Endodermal cell (in vitro differentiated cells): ENCODE measurements around the gene ADPRS. TPM values are rescaled to one million over a fixed set of nuclear protein-coding genes. Genes with fewer than 3 reads are reported as not detected.

Experiments
- DNase-seq: peaks from one replicate; pipeline ENCODE4 v3.0.0-alpha.2; 2017
- H3K27ac ChIP-seq: 2 replicates; pipeline ENCODE4 v1.5.1; 2013; ENCODE audit warnings: mild to moderate bottlenecking, low read depth, low read length, moderate library complexity
- H3K27me3 ChIP-seq: 2 replicates; pipeline ENCODE4 v1.6.1; 2013; ENCODE audit warnings: mild to moderate bottlenecking, low read length, moderate library complexity; ENCODE audit not compliant: insufficient read depth, control insufficient read depth, poor library complexity, severe bottlenecking
- H3K36me3 ChIP-seq: 2 replicates; pipeline ENCODE4 v1.7.0; 2013; ENCODE audit warnings: mild to moderate bottlenecking, low read length, moderate library complexity; ENCODE audit not compliant: control insufficient read depth, insufficient read depth
- H3K4me1 ChIP-seq: one replicate; pipeline ENCODE4 v1.7.0; 2013; ENCODE audit warnings: low read length; ENCODE audit not compliant: control insufficient read depth, insufficient read depth
- H3K4me3 ChIP-seq: 2 replicates; pipeline ENCODE4 v1.5.1; 2013; ENCODE audit warnings: mild to moderate bottlenecking, low read length, moderate library complexity
- H3K9ac ChIP-seq: 2 replicates; pipeline ENCODE4 v1.6.1; 2013; ENCODE audit warnings: mild to moderate bottlenecking, low read length, moderate library complexity; ENCODE audit not compliant: poor library complexity, severe bottlenecking; ENCODE audit errors: extremely low read depth
- H3K9me3 ChIP-seq: 2 replicates; pipeline ENCODE4 v1.6.1; 2013; ENCODE audit warnings: mild to moderate bottlenecking, low read length, moderate library complexity; ENCODE audit not compliant: control insufficient read depth
- H3K27ac Mint-ChIP-seq: 2 replicates; pipeline ENCODE4 v1.8.0; 2020; ENCODE audit warnings: mixed read lengths
- H3K27me3 Mint-ChIP-seq: 2 replicates; pipeline ENCODE4 v1.8.0; 2021; ENCODE audit warnings: mild to moderate bottlenecking, mixed read lengths; ENCODE audit not compliant: insufficient read depth
- H3K36me3 Mint-ChIP-seq: 2 replicates; pipeline ENCODE4 v1.8.0; 2020; ENCODE audit warnings: low read depth, mixed read lengths
- H3K4me1 Mint-ChIP-seq: 2 replicates; pipeline ENCODE4 v1.8.0; 2020; ENCODE audit warnings: mixed read lengths
- H3K4me3 Mint-ChIP-seq: 2 replicates; pipeline ENCODE4 v1.8.0; 2020; ENCODE audit warnings: mild to moderate bottlenecking, moderate library complexity, mixed read lengths
- H3K9me3 Mint-ChIP-seq: 2 replicates; pipeline ENCODE4 v1.8.0; 2020; ENCODE audit warnings: mild to moderate bottlenecking, mixed read lengths
- WGBS, 2 experiments: methylation state at CpG; one replicate each; pipeline versions ENCODE4 v1.1.5 to v1.1.7; 2013; ENCODE audit warnings: missing lambda C conversion rate in 2 of 2, mixed read lengths in 1 of 2; ENCODE audit not compliant: insufficient coverage in 1 of 2, insufficient read length in 1 of 2; 5-methylcytosine and 5-hydroxymethylcytosine counted together
- total RNA-seq, 2 donors: library from RNA; stranded (reverse); fragmentation: NEBNext Ultra II Directional in 1 of 2; extraction: Animal tissue kit (Norgen Biotek cat#: 25700) in 1 of 2; gene quantifications; 2 replicates in 1 of 2; 3 replicates in 1 of 2; pipeline ENCODE4 v1.2.1, GENCODE V29; 2021
- TF ChIP-seq, protein P1 (sequence below): fragments of 200-600 bp; sonication (generic); conservative IDR thresholded peaks from 2 replicates; pipeline ENCODE4 v1.5.0; 2021; ENCODE audit warnings: antibody characterized with exemption, mild to moderate bottlenecking

ADPRS gene
- total RNA-seq, 2 donors from 2014 or later = 22.1 to 25.3 TPM

DNA sequence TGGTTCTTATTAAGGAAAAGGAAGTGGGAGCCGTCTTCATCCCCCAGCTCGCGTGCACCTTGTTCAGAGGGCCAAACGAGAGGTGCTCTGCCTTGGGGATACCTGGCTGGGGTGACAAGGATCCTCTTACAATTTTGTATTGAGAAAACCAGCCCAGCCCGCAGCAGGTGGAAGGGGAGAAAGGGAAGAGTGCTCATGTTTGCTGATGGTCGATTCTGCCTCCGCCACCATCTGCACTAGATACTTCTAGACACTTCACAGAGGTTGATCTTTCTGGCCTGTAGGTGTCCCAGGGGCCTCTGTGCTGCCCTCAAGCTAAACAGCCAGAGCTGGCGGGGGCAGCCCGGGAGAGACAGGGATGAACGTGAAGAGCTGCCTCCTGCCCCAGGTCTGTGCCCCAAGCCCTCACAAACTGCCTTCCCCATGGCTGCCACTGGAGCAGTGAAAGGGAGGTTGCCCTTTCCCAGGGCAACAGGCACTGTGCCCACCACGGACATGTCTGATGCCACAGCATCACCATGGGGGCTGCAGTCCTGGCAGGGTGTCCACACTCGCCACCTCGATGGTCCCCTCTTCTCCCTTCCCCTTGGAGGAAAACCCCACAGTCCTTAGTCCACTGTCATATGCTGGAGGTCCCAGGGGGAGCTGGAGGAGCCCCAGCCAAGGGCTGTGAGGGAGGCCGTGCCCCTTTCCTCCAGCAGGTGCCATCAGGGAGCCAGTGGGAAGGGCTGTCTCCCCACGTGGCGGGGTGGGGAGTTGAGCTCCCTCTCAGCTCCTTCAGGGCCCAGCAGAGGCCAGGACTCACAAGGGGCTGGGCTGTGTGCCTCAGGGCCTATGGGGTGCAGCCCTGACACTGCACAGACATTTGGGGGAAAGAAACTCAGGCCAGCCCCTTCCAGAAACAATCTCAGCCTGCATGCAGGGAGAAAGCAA, 8.1 kb downstream of the ADPRS start:
- peak; percentile 89 for DNase-seq
- H3K27ac Mint-ChIP-seq = peak overlapping the region; percentile 64
- H3K4me3 Mint-ChIP-seq = no peak overlapping the region

DNA sequence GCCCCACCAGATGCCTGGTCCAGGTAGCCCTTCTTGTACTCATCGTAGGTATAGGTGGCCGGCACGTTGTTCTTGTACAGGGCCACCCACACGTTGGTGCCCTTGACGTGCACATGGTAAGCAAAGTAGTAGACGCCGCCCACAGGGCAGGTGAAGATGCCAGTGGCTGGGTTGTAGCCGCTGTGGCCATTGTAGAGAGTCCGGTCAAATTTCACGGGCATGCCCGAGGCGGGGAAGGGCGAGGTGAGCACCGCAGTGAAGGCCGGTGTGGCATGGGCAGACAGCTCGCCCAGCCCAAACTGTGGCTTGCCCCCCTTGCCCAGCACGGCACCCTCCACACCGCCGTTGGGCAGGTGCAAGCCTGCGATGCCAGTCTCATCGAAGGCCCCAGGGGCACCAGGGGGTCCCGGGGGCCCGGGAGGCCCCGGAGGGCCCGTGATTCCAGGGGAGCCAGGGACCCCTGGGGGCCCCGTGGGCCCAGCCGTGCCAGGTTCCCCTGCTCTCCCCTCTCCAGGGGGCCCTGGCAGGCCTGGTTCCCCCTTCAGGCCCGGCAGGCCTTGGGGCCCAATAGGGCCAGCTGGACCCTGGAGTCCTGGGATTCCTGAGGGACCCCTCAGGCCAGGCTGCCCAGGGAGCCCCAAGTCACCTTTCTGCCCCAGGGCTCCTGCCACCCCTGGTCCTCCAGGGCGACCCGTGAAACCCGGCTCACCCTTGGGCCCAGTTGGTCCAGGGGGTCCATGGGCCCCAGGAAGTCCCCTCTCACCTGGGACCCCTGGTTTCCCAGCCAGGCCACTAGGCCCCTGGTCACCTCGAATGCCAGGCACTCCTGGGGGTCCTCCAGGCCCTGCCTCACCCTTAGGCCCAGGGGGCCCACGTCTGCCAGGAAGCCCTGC, 9.2 kb downstream of the ADPRS start:
- Histone ChIP-seq H3K4me1 (no peaks in the 10 kb centered on the region), H3K27me3 (no peaks in the 10 kb centered on the region), H3K4me3 (no peak overlapping the region), H3K27ac (no peak overlapping the region), H3K9ac (no peak overlapping the region), H3K36me3 (peaks cover 23% of the 10 kb centered on the region), H3K9me3 (no peaks in the 10 kb centered on the region)
- TF ChIP-seq, protein P1, sequence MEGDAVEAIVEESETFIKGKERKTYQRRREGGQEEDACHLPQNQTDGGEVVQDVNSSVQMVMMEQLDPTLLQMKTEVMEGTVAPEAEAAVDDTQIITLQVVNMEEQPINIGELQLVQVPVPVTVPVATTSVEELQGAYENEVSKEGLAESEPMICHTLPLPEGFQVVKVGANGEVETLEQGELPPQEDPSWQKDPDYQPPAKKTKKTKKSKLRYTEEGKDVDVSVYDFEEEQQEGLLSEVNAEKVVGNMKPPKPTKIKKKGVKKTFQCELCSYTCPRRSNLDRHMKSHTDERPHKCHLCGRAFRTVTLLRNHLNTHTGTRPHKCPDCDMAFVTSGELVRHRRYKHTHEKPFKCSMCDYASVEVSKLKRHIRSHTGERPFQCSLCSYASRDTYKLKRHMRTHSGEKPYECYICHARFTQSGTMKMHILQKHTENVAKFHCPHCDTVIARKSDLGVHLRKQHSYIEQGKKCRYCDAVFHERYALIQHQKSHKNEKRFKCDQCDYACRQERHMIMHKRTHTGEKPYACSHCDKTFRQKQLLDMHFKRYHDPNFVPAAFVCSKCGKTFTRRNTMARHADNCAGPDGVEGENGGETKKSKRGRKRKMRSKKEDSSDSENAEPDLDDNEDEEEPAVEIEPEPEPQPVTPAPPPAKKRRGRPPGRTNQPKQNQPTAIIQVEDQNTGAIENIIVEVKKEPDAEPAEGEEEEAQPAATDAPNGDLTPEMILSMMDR = no peak
- Mint-ChIP-seq H3K27me3 (no peaks in the 10 kb centered on the region), H3K27ac (peak overlapping the region; percentile 49), H3K4me3 (no peak overlapping the region), H3K4me1 (peaks cover 2% of the 10 kb centered on the region), H3K36me3 (peaks cover 17% of the 10 kb centered on the region), H3K9me3 (no peaks in the 10 kb centered on the region)
- no peak for DNase-seq
- 94 to 97% methylated on average over 24 to 33 of the region's 33 CpGs for WGBS, 2 experiments

More for the DNA sequence above, 8.1 kb downstream of the ADPRS start:
- H3K9me3 ChIP-seq = no peaks in the 10 kb centered on the region
- no peaks in the 10 kb centered on the region for H3K4me1 ChIP-seq
- no peak overlapping the region for H3K4me3 ChIP-seq
- Mint-ChIP-seq H3K9me3 (no peaks in the 10 kb centered on the region), H3K4me1 (peaks cover 2% of the 10 kb centered on the region), H3K36me3 (peaks cover 26% of the 10 kb centered on the region), H3K27me3 (no peaks in the 10 kb centered on the region)
- peaks cover 34% of the 10 kb centered on the region for H3K36me3 ChIP-seq
- no peak overlapping the region for H3K9ac ChIP-seq
- TF ChIP-seq, protein P1 = peak; percentile 68
- 78 to 81% methylated on average over 7 to 16 of the region's 16 CpGs for WGBS, 2 experiments
- H3K27ac ChIP-seq = peak overlapping the region; percentile 44
- H3K27me3 ChIP-seq = no peaks in the 10 kb centered on the region

DNA sequence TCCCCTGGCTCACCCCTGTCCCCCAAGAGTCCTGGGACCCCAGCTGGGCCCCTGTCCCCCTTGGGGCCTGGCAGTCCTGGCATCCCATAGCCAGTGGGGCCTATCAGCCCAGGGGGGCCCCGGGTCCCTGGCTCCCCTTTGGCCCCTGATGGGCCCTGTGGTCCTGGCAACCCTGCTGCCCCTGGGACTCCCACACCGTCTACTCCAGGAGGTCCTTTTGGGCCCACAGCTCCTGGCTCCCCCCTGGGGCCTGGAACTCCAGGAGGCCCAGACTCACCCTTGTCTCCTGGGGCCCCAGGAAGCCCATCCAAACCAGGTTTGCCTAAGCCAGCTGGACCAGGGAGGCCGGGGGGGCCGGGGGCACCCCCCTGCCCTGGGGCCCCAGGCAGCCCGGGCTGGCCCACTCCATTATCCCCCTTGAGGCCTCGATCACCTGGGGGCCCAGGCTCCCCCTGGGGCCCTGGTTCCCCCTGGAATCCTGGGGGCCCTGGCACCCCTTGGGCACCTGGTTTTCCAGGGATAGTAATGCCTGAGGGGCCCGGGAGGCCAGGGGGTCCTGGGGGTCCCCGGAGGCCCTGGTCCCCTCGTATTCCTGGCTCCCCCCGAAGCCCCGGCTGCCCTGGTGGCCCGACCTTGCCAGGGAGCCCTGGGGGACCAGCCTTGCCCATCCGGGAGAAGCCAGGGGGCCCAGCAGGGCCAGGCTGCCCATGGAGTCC, 10.1 kb downstream of the ADPRS start:
- H3K27ac ChIP-seq = no peak overlapping the region
- H3K4me1 ChIP-seq = no peaks in the 10 kb centered on the region
- no peak for DNase-seq
- no peaks in the 10 kb centered on the region for H3K9me3 Mint-ChIP-seq
- H3K4me3 Mint-ChIP-seq = no peak overlapping the region
- no peaks in the 10 kb centered on the region for H3K27me3 ChIP-seq
- no peak overlapping the region for H3K27ac Mint-ChIP-seq
- H3K36me3 Mint-ChIP-seq = peaks cover 10% of the 10 kb centered on the region
- H3K4me3 ChIP-seq = no peak overlapping the region
- no peaks in the 10 kb centered on the region for H3K9me3 ChIP-seq
- H3K36me3 ChIP-seq = peaks cover 14% of the 10 kb centered on the region
- H3K27me3 Mint-ChIP-seq = no peaks in the 10 kb centered on the region
- H3K4me1 Mint-ChIP-seq = peaks cover 2% of the 10 kb centered on the region
- TF ChIP-seq, protein P1 = no peak
- WGBS, 2 experiments = 88 to 91% methylated on average over 2 to 13 of the region's 13 CpGs
- H3K9ac ChIP-seq = no peak overlapping the region
